Measurements from ENCODE around the gene CGNL1.

The CGNL1 gene

DNA sequence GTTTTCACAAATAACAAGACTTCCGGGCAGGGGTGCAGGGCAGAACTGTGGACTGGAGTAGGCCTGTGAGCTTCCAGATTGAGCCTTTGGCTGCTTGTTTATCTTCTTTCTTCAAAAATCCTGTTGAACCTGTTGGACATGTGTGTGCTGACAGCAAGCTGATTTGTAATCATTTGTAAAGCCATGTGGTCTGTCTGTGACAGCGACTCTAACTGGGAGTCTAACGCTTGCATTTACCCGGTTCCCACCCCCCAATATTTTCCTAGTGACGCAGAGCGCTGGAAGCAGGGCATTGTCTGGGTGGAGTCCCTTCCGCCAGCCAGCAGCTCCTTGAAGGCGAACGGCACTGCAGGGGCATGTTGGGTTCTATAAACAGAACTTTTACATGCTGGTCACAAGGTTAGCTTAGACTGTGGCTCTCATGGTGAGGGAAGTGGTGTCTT is 129.7 kb downstream of the CGNL1 start:
- Histone ChIP-seq H3K4me3 (ENCODE audit: low read length) (no peak overlapping the region), H3K9ac (ENCODE audit: low read length) (no peak overlapping the region), H3K27ac (ENCODE audit: low read length) (no peak overlapping the region), H3F3A (ENCODE audit: insufficient read depth, low read length) (no peaks in the 10 kb centered on the region), H3K79me2 (ENCODE audit: low read length) (no peaks in the 10 kb centered on the region), H3K4me2 (ENCODE audit: low read depth, low read length) (no peak overlapping the region), H3K36me3 (replicated peaks; ENCODE audit: insufficient read depth, low read length) (no peaks in the 10 kb centered on the region), H3K27me3 (replicated peaks; ENCODE audit: insufficient read depth, low read length) (no peaks in the 10 kb centered on the region), H2AFZ (ENCODE audit: low read length) (no peak overlapping the region), H3K9me2 (replicated peaks; ENCODE audit: insufficient read depth, low read length) (no peaks in the 10 kb centered on the region), H3K4me1 (ENCODE audit: low read length) (no peaks in the 10 kb centered on the region), H4K20me1 (ENCODE audit: insufficient read depth, low read length) (no peaks in the 10 kb centered on the region), H3K9me3 (replicated peaks; ENCODE audit: insufficient read depth, low read length) (no peaks in the 10 kb centered on the region)
- TF ChIP-seq, protein P1, sequence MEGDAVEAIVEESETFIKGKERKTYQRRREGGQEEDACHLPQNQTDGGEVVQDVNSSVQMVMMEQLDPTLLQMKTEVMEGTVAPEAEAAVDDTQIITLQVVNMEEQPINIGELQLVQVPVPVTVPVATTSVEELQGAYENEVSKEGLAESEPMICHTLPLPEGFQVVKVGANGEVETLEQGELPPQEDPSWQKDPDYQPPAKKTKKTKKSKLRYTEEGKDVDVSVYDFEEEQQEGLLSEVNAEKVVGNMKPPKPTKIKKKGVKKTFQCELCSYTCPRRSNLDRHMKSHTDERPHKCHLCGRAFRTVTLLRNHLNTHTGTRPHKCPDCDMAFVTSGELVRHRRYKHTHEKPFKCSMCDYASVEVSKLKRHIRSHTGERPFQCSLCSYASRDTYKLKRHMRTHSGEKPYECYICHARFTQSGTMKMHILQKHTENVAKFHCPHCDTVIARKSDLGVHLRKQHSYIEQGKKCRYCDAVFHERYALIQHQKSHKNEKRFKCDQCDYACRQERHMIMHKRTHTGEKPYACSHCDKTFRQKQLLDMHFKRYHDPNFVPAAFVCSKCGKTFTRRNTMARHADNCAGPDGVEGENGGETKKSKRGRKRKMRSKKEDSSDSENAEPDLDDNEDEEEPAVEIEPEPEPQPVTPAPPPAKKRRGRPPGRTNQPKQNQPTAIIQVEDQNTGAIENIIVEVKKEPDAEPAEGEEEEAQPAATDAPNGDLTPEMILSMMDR (IDR thresholded peaks at IDR 0.05; ENCODE audit: low read length), result no peak
- TF ChIP-seq EZH2 (optimal IDR thresholded peaks at IDR 0.05; ENCODE audit: low read depth, low read length) (no peak), EZH2phosphoT487 (IDR thresholded peaks at IDR 0.05; ENCODE audit: low read length) (no peak)
- DNase-seq, result no peak

DNA sequence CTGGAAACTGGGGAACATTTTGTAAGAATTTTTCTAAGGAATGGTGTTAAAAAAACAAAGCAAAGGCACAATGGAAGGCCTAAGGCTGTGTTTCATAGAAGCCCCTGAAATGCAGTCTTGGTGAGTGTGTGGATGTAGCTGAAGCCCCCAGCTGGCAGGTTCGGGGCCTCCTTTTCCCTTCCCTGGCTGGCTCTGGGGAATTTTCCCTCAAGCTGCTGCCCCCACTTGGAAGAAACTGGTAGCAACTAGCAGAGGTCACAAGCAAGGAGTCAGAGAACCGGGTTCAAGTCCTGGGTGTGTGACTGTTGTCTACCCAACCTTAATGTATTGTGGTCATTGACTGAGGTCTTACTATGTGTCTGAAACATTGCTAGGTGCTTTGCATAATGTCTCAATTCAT is 130.1 kb downstream of the CGNL1 start:
- no peak for DNase-seq
- no peaks in the 10 kb centered on the region for H3K36me3 ChIP-seq (replicated peaks; ENCODE audit: insufficient read depth, low read length)
- H3K4me1 ChIP-seq (ENCODE audit: low read length), result no peaks in the 10 kb centered on the region
- no peaks in the 10 kb centered on the region for H3K27me3 ChIP-seq (replicated peaks; ENCODE audit: insufficient read depth, low read length)
- no peaks in the 10 kb centered on the region for H3K9me2 ChIP-seq (replicated peaks; ENCODE audit: insufficient read depth, low read length)
- H3K4me3 ChIP-seq (ENCODE audit: low read length), result no peak overlapping the region
- no peak overlapping the region for H3K4me2 ChIP-seq (ENCODE audit: low read depth, low read length)
- no peaks in the 10 kb centered on the region for H3F3A ChIP-seq (ENCODE audit: insufficient read depth, low read length)
- no peaks in the 10 kb centered on the region for H3K79me2 ChIP-seq (ENCODE audit: low read length)
- no peak overlapping the region for H2AFZ ChIP-seq (ENCODE audit: low read length)
- TF ChIP-seq EZH2 (optimal IDR thresholded peaks at IDR 0.05; ENCODE audit: low read depth, low read length) (no peak), EZH2phosphoT487 (IDR thresholded peaks at IDR 0.05; ENCODE audit: low read length) (no peak)
- TF ChIP-seq, protein P1 (IDR thresholded peaks at IDR 0.05; ENCODE audit: low read length), result no peak
- no peaks in the 10 kb centered on the region for H3K9me3 ChIP-seq (replicated peaks; ENCODE audit: insufficient read depth, low read length)
- no peak overlapping the region for H3K9ac ChIP-seq (ENCODE audit: low read length)
- H3K27ac ChIP-seq (ENCODE audit: low read length), result no peak overlapping the region
- H4K20me1 ChIP-seq (ENCODE audit: insufficient read depth, low read length), result no peaks in the 10 kb centered on the region

GRCh38 chr15:57507111-57507510 is 130.8 kb downstream of the CGNL1 start:
- H3K79me2 ChIP-seq (ENCODE audit: low read length), result no peaks in the 10 kb centered on the region
- no peak for DNase-seq
- no peak overlapping the region for H3K27ac ChIP-seq (ENCODE audit: low read length)
- no peaks in the 10 kb centered on the region for H4K20me1 ChIP-seq (ENCODE audit: insufficient read depth, low read length)
- H3K9ac ChIP-seq (ENCODE audit: low read length), result no peak overlapping the region
- H3F3A ChIP-seq (ENCODE audit: insufficient read depth, low read length), result no peaks in the 10 kb centered on the region
- H2AFZ ChIP-seq (ENCODE audit: low read length), result no peak overlapping the region
- H3K4me2 ChIP-seq (ENCODE audit: low read depth, low read length), result no peak overlapping the region
- no peaks in the 10 kb centered on the region for H3K36me3 ChIP-seq (replicated peaks; ENCODE audit: insufficient read depth, low read length)
- H3K27me3 ChIP-seq (replicated peaks; ENCODE audit: insufficient read depth, low read length), result no peaks in the 10 kb centered on the region
- H3K4me1 ChIP-seq (ENCODE audit: low read length), result no peaks in the 10 kb centered on the region
- H3K4me3 ChIP-seq (ENCODE audit: low read length), result no peak overlapping the region
- no peaks in the 10 kb centered on the region for H3K9me3 ChIP-seq (replicated peaks; ENCODE audit: insufficient read depth, low read length)
- TF ChIP-seq, protein P1 (IDR thresholded peaks at IDR 0.05; ENCODE audit: low read length), result no peak
- TF ChIP-seq EZH2phosphoT487 (IDR thresholded peaks at IDR 0.05; ENCODE audit: low read length) (no peak), EZH2 (optimal IDR thresholded peaks at IDR 0.05; ENCODE audit: low read depth, low read length) (no peak)
- no peaks in the 10 kb centered on the region for H3K9me2 ChIP-seq (replicated peaks; ENCODE audit: insufficient read depth, low read length)
